C4-2B (cell line): ENCODE results near the gene TALDO1.

Experiments used
- H3K27ac ChIP-seq: fragments of 450-650 bp; 2 replicates; pipeline ENCODE4 v1.5.1; 2017
- CTCF ChIP-seq: fragments of 450-650 bp; conservative IDR thresholded peaks from 2 replicates; pipeline ENCODE4 v1.5.1; 2017; ENCODE audit warnings: mild to moderate bottlenecking
- ZFX ChIP-seq: fragments of 450-650 bp; IDR thresholded peaks from 2 replicates; pipeline ENCODE4 v1.6.1; 2017

Gene TALDO1

GRCh38 chr11:763073-763463 lies 15.8 kb downstream of the TALDO1 start:
- peak overlapping the region; percentile 28; the same call in 1 of the 2 replicates for H3K27ac ChIP-seq
- TF ChIP-seq ZFX (no peak), CTCF (no peak)

GRCh38 chr11:763549-764321 lies 16.5 kb downstream of the TALDO1 start:
- no peak overlapping the region for H3K27ac ChIP-seq
- no peak for TF ChIP-seq CTCF

- TF ChIP-seq ZFX (no peak), CTCF (no peak)
- H3K27ac ChIP-seq = no peak overlapping the region
Measured at GRCh38 chr11:764322-765024, 17.2 kb downstream of the TALDO1 start.

- H3K27ac ChIP-seq = no peak overlapping the region
- TF ChIP-seq ZFX = no peak
- no peak; the same call in 1 of the 2 replicates for TF ChIP-seq CTCF
Measured at GRCh38 chr11:765025-765801, 17.9 kb downstream of the TALDO1 start.

GRCh38 chr11:765802-766091 lies 18.5 kb downstream of the TALDO1 start:
- no peak overlapping the region for H3K27ac ChIP-seq
- TF ChIP-seq ZFX = no peak
- no peak for TF ChIP-seq CTCF

GRCh38 chr11:766106-766935 lies 19.1 kb downstream of the TALDO1 start:
- no peak overlapping the region for H3K27ac ChIP-seq
- TF ChIP-seq ZFX = no peak; the same call in 1 of the 2 replicates
- no peak for TF ChIP-seq CTCF
